Effector memory CD8-positive, alpha-beta T cell (primary cell): ENCODE data around the gene LTBP1.
A peak's percentile ranks its signal among the peaks of the same experiment; 100 is the strongest.
"Not testable (repeated sequence)": the region's sequence is repeated elsewhere in the genome, so short reads cannot be mapped to it uniquely, and the experiment has no call there.

Source experiments
- ATAC-seq: fragments of 150-1000 bp; cut with Tn5 transposase; replicated peaks from 2 replicates; pipeline ENCODE4 v1.10.0; 2021; ENCODE audit warnings: mild to moderate bottlenecking, moderate library complexity
- DNase-seq, 3 experiments: peaks; one replicate each; pipeline ENCODE4 v3.0.0; 2021
- H3K27ac Mint-ChIP-seq, 2 donors: one replicate each; pipeline ENCODE4 v1.8.0; 2022; ENCODE audit warnings: mild to moderate bottlenecking in 2 of 2, mixed read lengths in 2 of 2, moderate library complexity in 2 of 2
- H3K27me3 Mint-ChIP-seq, 2 donors: one replicate each; pipeline ENCODE4 v1.8.0; 2022; ENCODE audit warnings: mixed read lengths in 2 of 2
- H3K36me3 Mint-ChIP-seq: one replicate; pipeline ENCODE4 v1.8.0; 2022; ENCODE audit warnings: mild to moderate bottlenecking, moderate library complexity, mixed read lengths; ENCODE audit not compliant: insufficient read depth
- H3K4me1 Mint-ChIP-seq, 2 donors: one replicate each; pipeline ENCODE4 v1.8.0; 2022; ENCODE audit warnings: low read depth in 2 of 2, mixed read lengths in 2 of 2
- H3K4me3 Mint-ChIP-seq, 2 donors: one replicate each; pipeline ENCODE4 v1.8.0; 2022; ENCODE audit warnings: mild to moderate bottlenecking in 2 of 2, mixed read lengths in 2 of 2, moderate library complexity in 2 of 2
- H3K9me3 Mint-ChIP-seq, 2 donors: one replicate each; pipeline ENCODE4 v1.8.0; 2022; ENCODE audit warnings: mixed read lengths in 2 of 2

The LTBP1 gene

GRCh38 chr2:33363325-33364298, 416.9 kb downstream of the LTBP1 start:
- Mint-ChIP-seq H3K4me1 (no peaks in the 10 kb centered on the region), H3K9me3 (no peaks in the 10 kb centered on the region), H3K4me3 (no peak overlapping the region), H3K27me3 (no peaks in the 10 kb centered on the region), H3K27ac (no peak overlapping the region), H3K36me3 (no peaks in the 10 kb centered on the region)
- ATAC-seq (no peak), DNase-seq (no peak)

- no peak for DNase-seq
- H3K27ac Mint-ChIP-seq = no peak overlapping the region
- H3K4me3 Mint-ChIP-seq = no peak overlapping the region
- no peak for ATAC-seq
- H3K4me1 Mint-ChIP-seq = no peaks in the 10 kb centered on the region
- no peaks in the 10 kb centered on the region for H3K9me3 Mint-ChIP-seq
- no peaks in the 10 kb centered on the region for H3K27me3 Mint-ChIP-seq
- no peaks in the 10 kb centered on the region for H3K36me3 Mint-ChIP-seq
Measured at GRCh38 chr2:33365264-33365970, 418.7 kb downstream of the LTBP1 start.

GRCh38 chr2:33366473-33366872, 419.7 kb downstream of the LTBP1 start:
- Mint-ChIP-seq H3K4me1 (no peaks in the 10 kb centered on the region), H3K4me3 (no peak overlapping the region), H3K27me3 (no peaks in the 10 kb centered on the region), H3K9me3 (no peaks in the 10 kb centered on the region), H3K27ac (no peak overlapping the region), H3K36me3 (no peaks in the 10 kb centered on the region)
- DNase-seq (no peak), ATAC-seq (no peak)

- H3K27me3 Mint-ChIP-seq, H3K4me3 Mint-ChIP-seq, H3K36me3 Mint-ChIP-seq, DNase-seq, ATAC-seq, H3K4me1 Mint-ChIP-seq, H3K9me3 Mint-ChIP-seq, H3K27ac Mint-ChIP-seq: not testable (repeated sequence)
Measured at GRCh38 chr2:33368524-33368923, 421.8 kb downstream of the LTBP1 start.

GRCh38 chr2:33369191-33369590, 422.4 kb downstream of the LTBP1 start:
- no peak overlapping the region for H3K27ac Mint-ChIP-seq
- no peak for ATAC-seq
- H3K27me3 Mint-ChIP-seq = no peaks in the 10 kb centered on the region
- no peak overlapping the region for H3K4me3 Mint-ChIP-seq
- no peaks in the 10 kb centered on the region for H3K36me3 Mint-ChIP-seq
- H3K4me1 Mint-ChIP-seq = no peaks in the 10 kb centered on the region
- no peaks in the 10 kb centered on the region for H3K9me3 Mint-ChIP-seq
- no peak for DNase-seq

- H3K27ac Mint-ChIP-seq = no peak overlapping the region
- DNase-seq = no peak
- H3K27me3 Mint-ChIP-seq = no peaks in the 10 kb centered on the region
- no peaks in the 10 kb centered on the region for H3K36me3 Mint-ChIP-seq
- H3K4me3 Mint-ChIP-seq = no peak overlapping the region
- no peak for ATAC-seq
- no peaks in the 10 kb centered on the region for H3K4me1 Mint-ChIP-seq
- no peaks in the 10 kb centered on the region for H3K9me3 Mint-ChIP-seq
Measured at GRCh38 chr2:33370636-33371265, 424.0 kb downstream of the LTBP1 start.

- H3K36me3 Mint-ChIP-seq = no peaks in the 10 kb centered on the region
- no peaks in the 10 kb centered on the region for H3K4me1 Mint-ChIP-seq
- H3K27me3 Mint-ChIP-seq = no peaks in the 10 kb centered on the region
- ATAC-seq = no peak
- DNase-seq = no peak
- no peak overlapping the region for H3K27ac Mint-ChIP-seq
- no peaks in the 10 kb centered on the region for H3K9me3 Mint-ChIP-seq
- H3K4me3 Mint-ChIP-seq = no peak overlapping the region
Measured at GRCh38 chr2:33371304-33372090, 424.7 kb downstream of the LTBP1 start.

- Mint-ChIP-seq H3K4me1 (no peaks in the 10 kb centered on the region), H3K27ac (no peak overlapping the region), H3K27me3 (no peaks in the 10 kb centered on the region), H3K9me3 (no peaks in the 10 kb centered on the region), H3K4me3 (no peak overlapping the region), H3K36me3 (no peaks in the 10 kb centered on the region)
- no peak for ATAC-seq
- DNase-seq = peak; percentile 33 to 40 (median 35)
Measured at GRCh38 chr2:33372940-33373553, 426.3 kb downstream of the LTBP1 start.

- Mint-ChIP-seq H3K27me3 (no peaks in the 10 kb centered on the region), H3K36me3 (no peaks in the 10 kb centered on the region), H3K4me1 (no peaks in the 10 kb centered on the region), H3K27ac (no peak overlapping the region), H3K4me3 (no peak overlapping the region), H3K9me3 (no peaks in the 10 kb centered on the region)
- DNase-seq (no peak), ATAC-seq (no peak)
Measured at GRCh38 chr2:33373986-33374385, 427.2 kb downstream of the LTBP1 start.

GRCh38 chr2:33375054-33375453, 428.3 kb downstream of the LTBP1 start:
- ATAC-seq = no peak
- Mint-ChIP-seq H3K9me3 (no peaks in the 10 kb centered on the region), H3K27me3 (peaks cover 0 to 5% of the 10 kb centered on the region in 2 donors), H3K4me1 (no peaks in the 10 kb centered on the region), H3K4me3 (no peak overlapping the region), H3K36me3 (no peaks in the 10 kb centered on the region), H3K27ac (no peak overlapping the region)
- DNase-seq = no peak

GRCh38 chr2:33377048-33377447, 430.3 kb downstream of the LTBP1 start:
- H3K9me3 Mint-ChIP-seq = no peaks in the 10 kb centered on the region
- H3K4me1 Mint-ChIP-seq = no peaks in the 10 kb centered on the region
- no peak overlapping the region for H3K4me3 Mint-ChIP-seq
- peaks cover 1 to 13% of the 10 kb centered on the region in 2 donors for H3K27me3 Mint-ChIP-seq
- DNase-seq (no peak), ATAC-seq (no peak)
- no peak overlapping the region for H3K27ac Mint-ChIP-seq
- peaks cover 5% of the 10 kb centered on the region for H3K36me3 Mint-ChIP-seq

- H3K9me3 Mint-ChIP-seq = no peaks in the 10 kb centered on the region
- H3K36me3 Mint-ChIP-seq = peaks cover 5% of the 10 kb centered on the region
- H3K27ac Mint-ChIP-seq = no peak overlapping the region
- H3K4me3 Mint-ChIP-seq = no peak overlapping the region
- ATAC-seq (no peak), DNase-seq (no peak)
- H3K4me1 Mint-ChIP-seq = no peaks in the 10 kb centered on the region
- H3K27me3 Mint-ChIP-seq = peaks cover 13 to 23% of the 10 kb centered on the region in 2 donors
Measured at GRCh38 chr2:33378556-33379210, 431.9 kb downstream of the LTBP1 start.
